ENCODE data around the gene UBXN6.

The UBXN6 gene

GRCh38 chr19:4457654-4458395 is at the start of gene UBXN6:
Gene UBXN6 (minus strand): TSS chr19:4457794. CDS start chr19:4457697, 97 bp downstream.
- peak; percentile 96 to 100 (median 99) for DNase-seq
- intact Hi-C loops (cut with DNase I): loop anchor here (10.0 kb wide), 1 partner anchor 53 kb away; the partner anchor contains the start of genes CHAF1A and SH3GL1

- DNase-seq: no peak
- intact Hi-C loops (cut with DNase I): no loop called here
These were observed 49.5 kb upstream of the UBXN6 start for GRCh38 chr19:4507150-4507452.

- intact Hi-C loops (cut with DNase I): no loop called here
- DNase-seq: no peak
These were observed 49.0 kb upstream of the UBXN6 start for GRCh38 chr19:4506449-4507149.

- no peak for DNase-seq
- intact Hi-C loops (cut with DNase I): no loop called here
These were observed 48.2 kb upstream of the UBXN6 start for GRCh38 chr19:4505570-4506448.

- DNase-seq: no peak
These were observed 47.4 kb upstream of the UBXN6 start for GRCh38 chr19:4504891-4505569.

GRCh38 chr19:4504297-4504701 is 46.7 kb upstream of the UBXN6 start:
- intact Hi-C loops (cut with DNase I): no loop called here
- peak in 35 of 42 donors; percentile 9 to 72 (median 43) for DNase-seq

More at GRCh38 chr19:4504891-4505569, 47.4 kb upstream of the UBXN6 start:
- intact Hi-C loops (cut with DNase I): no loop called here

- intact Hi-C loops (cut with DNase I): no loop called here
- no peak for DNase-seq
These were observed 46.2 kb upstream of the UBXN6 start for GRCh38 chr19:4503825-4504170.

GRCh38 chr19:4503132-4503824 is 45.7 kb upstream of the UBXN6 start:
- no peak for DNase-seq
- intact Hi-C loops (cut with DNase I): no loop called here

GRCh38 chr19:4502282-4503131 is 44.9 kb upstream of the UBXN6 start:
- DNase-seq: no peak
- intact Hi-C loops (cut with DNase I): no loop called here

- no peak for DNase-seq
- intact Hi-C loops (cut with DNase I): no loop called here
These were observed 44.1 kb upstream of the UBXN6 start for GRCh38 chr19:4501691-4502090.

GRCh38 chr19:4500841-4501591 is 43.4 kb upstream of the UBXN6 start:
- DNase-seq: no peak
- intact Hi-C loops (cut with DNase I): no loop called here

- intact Hi-C loops (cut with DNase I): no loop called here
- DNase-seq: no peak
These were observed 42.3 kb upstream of the UBXN6 start for GRCh38 chr19:4499855-4500254.

- DNase-seq: no peak
- intact Hi-C loops (cut with DNase I): no loop called here
These were observed 41.7 kb upstream of the UBXN6 start for GRCh38 chr19:4499318-4499717.

- no peak for DNase-seq
- intact Hi-C loops (cut with DNase I): no loop called here
These were observed 41.1 kb upstream of the UBXN6 start for GRCh38 chr19:4498694-4499093.

- intact Hi-C loops (cut with DNase I): no loop called here
- no peak for DNase-seq
These were observed 40.3 kb upstream of the UBXN6 start for GRCh38 chr19:4497770-4498389.

- intact Hi-C loops (cut with DNase I): no loop called here
- DNase-seq: no peak
These were observed 38.7 kb upstream of the UBXN6 start for GRCh38 chr19:4496304-4496703.

GRCh38 chr19:4495471-4495870 is 37.9 kb upstream of the UBXN6 start:
- intact Hi-C loops (cut with DNase I): no loop called here
- peak; percentile 11 to 91 (median 72) for DNase-seq
